Skeletal muscle tissue (tissue), 4 donors: ENCODE measurements around the gene RPL37. TPM values are rescaled to one million over a fixed set of nuclear protein-coding genes. Genes with fewer than 3 reads are reported as not detected.
"Not testable (repeated sequence)": the region's sequence is repeated elsewhere in the genome, so short reads cannot be mapped to it uniquely, and the experiment has no call there.

Experiments used
- H3K27ac ChIP-seq: one replicate; pipeline ENCODE4 v1.7.0; 2013; ENCODE audit warnings: mild to moderate bottlenecking, low read depth, low read length, inconsistent platforms
- H3K27me3 ChIP-seq, 3 donors: one replicate each; pipeline ENCODE4 v1.7.0; 2013; ENCODE audit warnings: low read length in 3 of 3; ENCODE audit not compliant: control insufficient read depth in 3 of 3, insufficient read depth in 3 of 3
- H3K36me3 ChIP-seq, 3 donors: one replicate each; pipeline ENCODE4 v1.7.0; 2013; ENCODE audit warnings: low read length in 3 of 3; ENCODE audit not compliant: control insufficient read depth in 3 of 3, insufficient read depth in 3 of 3
- H3K4me1 ChIP-seq, 3 donors: one replicate each; pipeline ENCODE4 v1.7.0; 2013; ENCODE audit warnings: low read length in 3 of 3, mild to moderate bottlenecking in 3 of 3; ENCODE audit not compliant: control insufficient read depth in 3 of 3, insufficient read depth in 3 of 3
- H3K4me3 ChIP-seq, 3 donors: one replicate each; pipeline ENCODE4 v1.7.0; 2013; ENCODE audit warnings: low read length in 3 of 3
- H3K9ac ChIP-seq, 3 donors: one replicate each; pipeline ENCODE4 v1.7.0; 2013; ENCODE audit warnings: low read length in 3 of 3, mild to moderate bottlenecking in 3 of 3, moderate library complexity in 2 of 3, low read depth in 1 of 3
- H3K9me3 ChIP-seq, 3 donors: one replicate each; pipeline ENCODE4 v1.7.0; 2013; ENCODE audit warnings: low read length in 3 of 3; ENCODE audit not compliant: control insufficient read depth in 3 of 3
- total RNA-seq: library from RNA; depleted of rRNA; stranded (reverse); fragments of >200 nt; gene quantifications from one replicate; pipeline ENCODE4 v1.2.3, GENCODE V29; 2014
- donor health status: Osteomylitis.

Gene RPL37
- total RNA-seq, 1 donor from 2014 or later, result 2,214 TPM

GRCh38 chr5:40798012-40798800 is 36.8 kb downstream of the RPL37 start, which contains the start of gene PRKAA1:
PRKAA1 (minus strand) TSS chr5:40798374; CDS start chr5:40798189, 185 bp downstream.
- Histone ChIP-seq H3K27ac (peak within 1 kb of the TSS; percentile 88), H3K4me1 (peaks cover 6 to 21% (median 14%) of the 10 kb centered on the region in 3 donors), H3K27me3 (no peaks in the 10 kb centered on the region), H3K9me3 (no peaks in the 10 kb centered on the region), H3K36me3 (no peaks in the 10 kb centered on the region), H3K9ac (peak within 1 kb of the TSS; percentile 85 to 94 (median 88)), H3K4me3 (peak within 1 kb of the TSS; percentile 93 to 96 (median 93))

GRCh38 chr5:40797273-40798011 is 37.6 kb downstream of the RPL37 start:
- Histone ChIP-seq H3K4me1 (peaks cover 6 to 21% (median 14%) of the 10 kb centered on the region in 3 donors), H3K27me3 (no peaks in the 10 kb centered on the region), H3K4me3 (peak overlapping the region; percentile 91 to 96 (median 91)), H3K36me3 (no peaks in the 10 kb centered on the region), H3K9me3 (no peaks in the 10 kb centered on the region), H3K27ac (peak overlapping the region; percentile 88), H3K9ac (peak overlapping the region; percentile 83 to 94 (median 87))

GRCh38 chr5:40796487-40796889 is 38.5 kb downstream of the RPL37 start:
- H3K9me3 ChIP-seq, result no peaks in the 10 kb centered on the region
- H3K27me3 ChIP-seq, result no peaks in the 10 kb centered on the region
- no peak overlapping the region for H3K9ac ChIP-seq
- peak overlapping the region; percentile 9 for H3K27ac ChIP-seq
- H3K36me3 ChIP-seq, result no peaks in the 10 kb centered on the region
- peaks cover 8 to 21% (median 18%) of the 10 kb centered on the region in 3 donors for H3K4me1 ChIP-seq
- H3K4me3 ChIP-seq, result peak overlapping the region in 2 of 3 donors; percentile 91 to 96

- not testable (repeated sequence) for H3K9ac ChIP-seq, H3K27ac ChIP-seq, H3K36me3 ChIP-seq, H3K4me3 ChIP-seq, H3K9me3 ChIP-seq, H3K27me3 ChIP-seq
- peaks cover 16 to 28% (median 18%) of the 10 kb centered on the region in 3 donors for H3K4me1 ChIP-seq
Observed at GRCh38 chr5:40794877-40795276, 40.1 kb downstream of the RPL37 start.

GRCh38 chr5:40794340-40794739 is 40.7 kb downstream of the RPL37 start:
- not testable (repeated sequence) for H3K9ac ChIP-seq, H3K27me3 ChIP-seq, H3K9me3 ChIP-seq, H3K4me3 ChIP-seq, H3K27ac ChIP-seq, H3K36me3 ChIP-seq
- peaks cover 16 to 26% (median 16%) of the 10 kb centered on the region in 3 donors for H3K4me1 ChIP-seq

- H3K9me3 ChIP-seq, H3K9ac ChIP-seq, H3K27ac ChIP-seq, H3K27me3 ChIP-seq, H3K36me3 ChIP-seq, H3K4me3 ChIP-seq: not testable (repeated sequence)
- peaks cover 13 to 17% (median 16%) of the 10 kb centered on the region in 3 donors for H3K4me1 ChIP-seq
Observed at GRCh38 chr5:40792691-40793090, 42.3 kb downstream of the RPL37 start.

GRCh38 chr5:40791715-40792139 is 43.3 kb downstream of the RPL37 start:
- H3K4me1 ChIP-seq, result peaks cover 10 to 13% (median 13%) of the 10 kb centered on the region in 3 donors
- no peaks in the 10 kb centered on the region for H3K36me3 ChIP-seq
- no peak overlapping the region for H3K9ac ChIP-seq
- no peak overlapping the region for H3K4me3 ChIP-seq
- H3K27me3 ChIP-seq, result no peaks in the 10 kb centered on the region
- H3K27ac ChIP-seq, result no peak overlapping the region
- H3K9me3 ChIP-seq, result no peaks in the 10 kb centered on the region

GRCh38 chr5:40790947-40791593 is 44.0 kb downstream of the RPL37 start:
- peaks cover 5 to 13% (median 8%) of the 10 kb centered on the region in 3 donors for H3K4me1 ChIP-seq

GRCh38 chr5:40788941-40789340 is 46.1 kb downstream of the RPL37 start:
- not testable (repeated sequence) for H3K27ac ChIP-seq, H3K27me3 ChIP-seq, H3K36me3 ChIP-seq, H3K9me3 ChIP-seq, H3K9ac ChIP-seq, H3K4me3 ChIP-seq
- peaks cover 5 to 11% (median 8%) of the 10 kb centered on the region in 3 donors for H3K4me1 ChIP-seq

More at GRCh38 chr5:40790947-40791593, 44.0 kb downstream of the RPL37 start:
- H3K9me3 ChIP-seq, result no peaks in the 10 kb centered on the region
- no peak overlapping the region for H3K9ac ChIP-seq
- no peaks in the 10 kb centered on the region for H3K36me3 ChIP-seq
- H3K27me3 ChIP-seq, result no peaks in the 10 kb centered on the region
- H3K4me3 ChIP-seq, result no peak overlapping the region
- H3K27ac ChIP-seq, result no peak overlapping the region
